ENCODE measurements around the gene B4GALT4.

- no peak for TF ChIP-seq POLR2A (IDR thresholded peaks at IDR 0.05; ENCODE audit: low read depth, low read length)
- no peak for TF ChIP-seq CTCF (IDR thresholded peaks at IDR 0.05; ENCODE audit: extremely low read depth in 1 of 2, insufficient read depth in 1 of 2, low read depth in 1 of 2, low read length in 2 of 2)
- TF ChIP-seq GATA2 (IDR thresholded peaks at IDR 0.05; ENCODE audit: insufficient read depth, insufficient read length, low read depth, low read length), result no peak
Measured at GRCh38 chr3:119237299-119237698, 3.4 kb downstream of the B4GALT4 start.
